Tibial nerve (tissue), 4 donors: Measurements from ENCODE around the gene ADCY3. TPM values are rescaled to one million over a fixed set of nuclear protein-coding genes. Genes with fewer than 3 reads are reported as not detected.
A peak's percentile ranks its signal among the peaks of the same experiment; 100 is the strongest.

Experiments used
- DNase-seq, 2 donors: peaks; one replicate each; pipeline ENCODE4 v3.0.0-alpha.2; 2019; ENCODE audit warnings: low spot score in 2 of 2
- H3K27ac ChIP-seq, 4 donors: fragments of 200-600 bp; sonication (generic) in 3 of 4; one replicate each; pipeline ENCODE4 v1.5.1; 2017 to 2019; ENCODE audit warnings: mild to moderate bottlenecking in 1 of 4
- H3K27me3 ChIP-seq, 2 donors: fragments of 200-600 bp; sonication (generic) in 1 of 2; one replicate each; pipeline versions ENCODE4 v1.5.1 to v1.6.0; 2017 to 2019
- H3K36me3 ChIP-seq, 3 donors: fragments of 200-600 bp; sonication (generic); one replicate each; pipeline ENCODE4 v1.5.1; 2018 to 2019
- H3K4me1 ChIP-seq, 4 donors: fragments of 200-600 bp; sonication (generic) in 3 of 4; one replicate each; pipeline ENCODE4 v1.5.1; 2017 to 2019
- H3K4me3 ChIP-seq, 4 donors: fragments of 200-600 bp; sonication (generic) in 3 of 4; one replicate each; pipeline ENCODE4 v1.5.1; 2017 to 2019; ENCODE audit warnings: mild to moderate bottlenecking in 1 of 4, moderate library complexity in 1 of 4
- H3K9me3 ChIP-seq, 4 donors: fragments of 200-600 bp; sonication (generic) in 3 of 4; one replicate each; pipeline ENCODE4 v1.5.1; 2017 to 2019
- CTCF ChIP-seq, 5 experiments: fragments of 200-600 bp in 3 of 5; fragments of 450-650 bp in 2 of 5; sonication (generic) in 3 of 5; IDR thresholded peaks; one replicate each; pipeline ENCODE4 v1.5.1; 2016 to 2019; ENCODE audit warnings: antibody characterized with exemption in 5 of 5, mild to moderate bottlenecking in 3 of 5, moderate library complexity in 2 of 5
- EP300 ChIP-seq, 2 donors: sonication (generic); formaldehyde crosslinking; IDR thresholded peaks; one replicate each; pipeline ENCODE4 v1.6.1; 2017; ENCODE audit warnings: antibody characterized with exemption in 2 of 2, mild to moderate bottlenecking in 1 of 2
- POLR2A ChIP-seq, 2 donors: fragments of 450-650 bp; IDR thresholded peaks; one replicate each; pipeline ENCODE4 v1.6.1; 2017; ENCODE audit warnings: antibody characterized with exemption in 2 of 2, mild to moderate bottlenecking in 2 of 2, moderate library complexity in 2 of 2
- WGBS, 2 donors: methylation state at CpG; one replicate each; pipeline ENCODE4 v1.1.5; 2018; 5-methylcytosine and 5-hydroxymethylcytosine counted together
- total RNA-seq, 4 donors: library from RNA; depleted of rRNA; stranded (reverse); fragments of >200 nt; gene quantifications; one replicate each; pipeline ENCODE4 v1.1.0, GENCODE V29; 2016

Gene ADCY3
- total RNA-seq, 4 donors from 2014 or later, result 145 to 393 (median 207) TPM

- Histone ChIP-seq H3K27me3 (no peaks in the 10 kb centered on the region), H3K4me1 (peaks cover 0 to 15% (median 8%) of the 10 kb centered on the region in 4 donors), H3K36me3 (peaks cover 0 to 16% (median 0%) of the 10 kb centered on the region in 3 donors), H3K4me3 (no peak overlapping the region), H3K9me3 (peaks cover 0 to 5% (median 0%) of the 10 kb centered on the region in 4 donors), H3K27ac (no peak overlapping the region)
- DNase-seq, result no peak
- no peak for TF ChIP-seq POLR2A (IDR thresholded peaks at IDR 0.05)
- TF ChIP-seq EP300 (IDR thresholded peaks at IDR 0.05), result no peak
- TF ChIP-seq CTCF (IDR thresholded peaks at IDR 0.05), result no peak
- WGBS, 2 donors, result 94% methylated on average over 2 of the region's 2 CpGs
Observed at GRCh38 chr2:24797644-24798043, 122.4 kb downstream of the ADCY3 start.

- TF ChIP-seq EP300 (IDR thresholded peaks at IDR 0.05) (no peak), POLR2A (IDR thresholded peaks at IDR 0.05) (no peak), CTCF (IDR thresholded peaks at IDR 0.05) (no peak)
- Histone ChIP-seq H3K9me3 (no peaks in the 10 kb centered on the region), H3K36me3 (peaks cover 0 to 11% (median 0%) of the 10 kb centered on the region in 3 donors), H3K4me1 (peaks cover 0 to 24% (median 8%) of the 10 kb centered on the region in 4 donors), H3K4me3 (peak overlapping the region; percentile 72 to 96 (median 82)), H3K27me3 (no peaks in the 10 kb centered on the region), H3K27ac (peak overlapping the region; percentile 95 to 100 (median 96))
- DNase-seq, result no peak
- 1 to 3% methylated on average over 14 of the region's 14 CpGs for WGBS, 2 donors
Observed at GRCh38 chr2:24793761-24794435, 126.1 kb downstream of the ADCY3 start.

- Histone ChIP-seq H3K36me3 (peaks cover 0 to 11% (median 0%) of the 10 kb centered on the region in 3 donors), H3K9me3 (no peaks in the 10 kb centered on the region), H3K4me1 (peaks cover 0 to 24% (median 8%) of the 10 kb centered on the region in 4 donors), H3K27me3 (no peaks in the 10 kb centered on the region), H3K27ac (peak within 1 kb of the TSS; percentile 95 to 100 (median 96)), H3K4me3 (peak within 1 kb of the TSS; percentile 72 to 96 (median 82))
- WGBS, 2 donors, result 0 to 1% methylated on average over 43 to 57 of the region's 74 CpGs
- DNase-seq, result peak; percentile 89 to 94
- TF ChIP-seq POLR2A (IDR thresholded peaks at IDR 0.05), result peak; percentile 28 to 46
- peak; percentile 73 to 82 for TF ChIP-seq EP300 (IDR thresholded peaks at IDR 0.05)
- TF ChIP-seq CTCF (IDR thresholded peaks at IDR 0.05), result peak; percentile 41 to 84 (median 59)
Observed at GRCh38 chr2:24792874-24793760, 126.9 kb downstream of the ADCY3 start, which contains the start of the genes CENPO and PTRHD1. TSS of gene CENPO (plus strand) at chr2:24793425. CDS start at chr2:24793920, 495 bp downstream. TSS of gene PTRHD1 (minus strand) at chr2:24793391. CDS start at chr2:24793377, 14 bp downstream.

GRCh38 chr2:24792542-24792873, 127.5 kb downstream of the ADCY3 start:
- 3 to 4% methylated on average over 6 of the region's 6 CpGs for WGBS, 2 donors
- TF ChIP-seq POLR2A (IDR thresholded peaks at IDR 0.05) (no peak), EP300 (IDR thresholded peaks at IDR 0.05) (no peak), CTCF (IDR thresholded peaks at IDR 0.05) (no peak)
- Histone ChIP-seq H3K9me3 (no peaks in the 10 kb centered on the region), H3K27ac (peak overlapping the region; percentile 95 to 100 (median 96)), H3K36me3 (peaks cover 0 to 11% (median 0%) of the 10 kb centered on the region in 3 donors), H3K4me3 (peak overlapping the region; percentile 72 to 96 (median 82)), H3K27me3 (no peaks in the 10 kb centered on the region), H3K4me1 (peaks cover 0 to 24% (median 8%) of the 10 kb centered on the region in 4 donors)
- DNase-seq, result no peak
